Renal cortex interstitium (tissue), 15 donors: ENCODE results near the gene KLRD1. TPM values are rescaled to one million over a fixed set of nuclear protein-coding genes. Genes with fewer than 3 reads are reported as not detected.

Experiments
- DNase-seq, 11 donors: peaks; one replicate each; pipeline ENCODE4 v3.0.0-alpha.2; 2013; ENCODE audit warnings: low read depth in 9 of 11, low spot score in 4 of 11; ENCODE audit errors: extremely low read depth in 1 of 11
- long read RNA-seq, 16 experiments: transcript quantifications; one replicate each; lab custom pipeline, GENCODE V29; 2026
- polyA plus RNA-seq, 3 donors: library from polyadenylated mRNA; unstranded; fragments of 120-200 nt; gene quantifications; one replicate each; pipeline ENCODE4 v1.2.1, GENCODE V29; 2013; ENCODE audit not compliant: insufficient read length in 3 of 3

The KLRD1 gene, protein sequence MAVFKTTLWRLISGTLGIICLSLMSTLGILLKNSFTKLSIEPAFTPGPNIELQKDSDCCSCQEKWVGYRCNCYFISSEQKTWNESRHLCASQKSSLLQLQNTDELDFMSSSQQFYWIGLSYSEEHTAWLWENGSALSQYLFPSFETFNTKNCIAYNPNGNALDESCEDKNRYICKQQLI
- polyA plus RNA-seq = under 1 TPM; 0.23 to 0.70 (median 0.53) TPM
- long read RNA-seq, donor 1 = 0 reads
- long read RNA-seq, donor 2 = 0 reads
- long read RNA-seq, donor 3 = 0 reads
- long read RNA-seq, donor 4 = 0 reads
- long read RNA-seq, donor 5 = 0 reads
- long read RNA-seq, donor 6 = 0 reads
- long read RNA-seq, donor 7, partial matches to known transcripts = 0 of 1 reads
- long read RNA-seq, donor 7, other reads (novel, unspliced or antisense) = 0 of 1 reads
- long read RNA-seq, donor 8 = 0 reads
- long read RNA-seq, donor 9 = 0 reads
- long read RNA-seq, donor 10 = 0 reads
- long read RNA-seq, donor 11 = 0 reads
- long read RNA-seq, donor 12 = 0 reads
- long read RNA-seq, donor 13 = 0 reads
- long read RNA-seq, donor 14 = 0 reads
- long read RNA-seq, donor 15 = 0 reads
- long read RNA-seq, donor 16 = 0 reads

- no peak for DNase-seq
These were observed at the start of gene KLRD1 for GRCh38 chr12:10307630-10308029. KLRD1 (plus strand) TSS chr12:10307870; CDS start chr12:10308078, 208 bp downstream.

DNA sequence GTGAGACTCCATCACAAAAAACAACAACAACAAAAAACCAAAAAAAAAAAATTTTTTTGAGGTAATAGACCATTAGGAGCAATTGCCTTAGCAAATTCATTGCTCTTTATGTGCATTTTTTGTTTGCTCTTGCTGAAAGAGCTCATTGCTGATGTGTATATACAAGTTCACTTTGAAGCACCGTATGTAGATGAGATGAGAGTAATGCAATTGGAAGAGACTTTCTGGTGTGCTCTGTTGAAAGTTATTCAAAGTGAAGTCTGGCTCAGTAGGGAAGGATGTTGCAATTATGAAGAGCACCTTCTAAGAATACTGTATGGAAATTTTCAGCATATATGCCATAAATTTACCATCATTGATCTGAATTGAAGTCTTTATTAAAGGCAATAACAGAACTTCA lies 46.7 kb upstream of the KLRD1 start:
- DNase-seq = no peak

DNA sequence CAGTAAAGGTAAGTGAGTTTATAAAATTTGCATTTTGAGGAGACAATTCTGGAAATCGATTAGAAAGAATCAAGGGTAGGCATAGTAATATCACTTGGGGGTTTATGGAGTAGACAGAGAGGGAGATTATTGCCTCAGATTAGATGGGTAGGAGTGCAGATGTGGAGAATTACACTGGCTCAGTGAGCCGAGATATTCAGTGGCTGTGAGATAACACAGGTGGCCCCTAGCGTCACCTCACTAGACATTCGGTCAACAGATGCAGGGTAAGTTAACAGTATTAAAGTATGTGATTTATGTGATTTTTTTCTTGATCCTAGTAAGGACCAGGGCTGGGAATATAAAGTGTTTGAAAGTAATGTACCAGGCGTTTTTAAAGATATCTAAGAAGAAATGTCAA lies 39.6 kb upstream of the KLRD1 start:
- DNase-seq = no peak

DNA sequence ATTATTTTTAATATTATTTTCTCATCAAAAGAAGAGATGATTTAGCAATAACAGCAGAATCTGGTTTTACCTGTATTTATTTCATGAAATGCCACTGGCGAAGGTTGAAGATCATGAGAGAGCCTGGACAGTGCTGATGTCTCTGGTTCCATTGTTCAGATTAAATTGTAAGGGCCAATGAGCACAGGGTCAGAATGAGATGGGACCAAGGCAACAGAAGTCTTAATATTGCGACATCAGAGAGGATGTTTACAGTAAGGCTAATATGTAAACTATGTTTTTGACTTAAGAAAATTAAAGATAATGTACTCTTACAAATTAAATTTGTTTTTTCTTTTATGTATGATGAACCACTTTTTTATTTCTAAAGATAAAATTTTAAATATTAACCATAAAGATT lies 35.2 kb upstream of the KLRD1 start:
- no peak for DNase-seq

DNA sequence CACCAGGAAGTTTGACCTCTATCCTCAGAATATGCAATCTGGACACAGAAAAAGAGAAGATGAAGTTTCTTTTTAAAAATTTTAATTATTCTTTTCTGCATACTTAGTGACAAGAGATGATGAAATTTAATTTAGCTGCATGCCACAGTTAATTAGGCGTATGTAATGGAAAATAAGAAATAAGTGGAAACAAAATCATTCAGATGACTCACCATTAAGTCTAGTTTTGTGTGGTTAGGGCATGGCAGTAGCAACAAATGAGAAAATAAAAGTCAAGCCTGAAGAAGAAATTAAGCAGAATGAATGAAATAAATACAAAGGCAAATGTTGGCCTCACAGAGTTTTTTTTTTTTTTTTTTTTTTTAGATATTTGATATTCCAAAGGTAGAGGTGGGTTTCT lies 30.9 kb upstream of the KLRD1 start:
- DNase-seq = no peak

- no peak for DNase-seq
These were observed 29.6 kb upstream of the KLRD1 start for GRCh38 chr12:10278104-10278503.

DNA sequence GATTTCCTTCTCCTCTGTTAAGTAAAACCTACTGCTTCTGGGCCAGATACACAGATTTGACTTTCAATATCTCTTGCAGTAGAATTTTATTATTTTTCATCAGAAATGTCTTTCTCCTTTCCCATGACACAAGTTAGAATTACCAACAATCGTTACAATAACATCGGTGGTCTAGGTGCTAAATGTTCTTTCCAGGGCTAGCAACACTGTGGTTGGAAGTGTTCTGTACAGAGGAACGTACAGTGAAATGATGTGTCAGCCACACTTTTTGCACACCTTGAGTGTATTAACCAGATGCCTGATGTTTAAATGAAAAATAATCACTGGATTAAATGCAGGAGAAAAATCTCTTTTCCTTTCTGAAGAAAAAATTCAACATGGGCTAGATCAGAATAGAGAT lies 27.7 kb upstream of the KLRD1 start:
- DNase-seq = no peak

- DNase-seq = no peak
These were observed 24.6 kb upstream of the KLRD1 start for GRCh38 chr12:10283027-10283426.

DNA sequence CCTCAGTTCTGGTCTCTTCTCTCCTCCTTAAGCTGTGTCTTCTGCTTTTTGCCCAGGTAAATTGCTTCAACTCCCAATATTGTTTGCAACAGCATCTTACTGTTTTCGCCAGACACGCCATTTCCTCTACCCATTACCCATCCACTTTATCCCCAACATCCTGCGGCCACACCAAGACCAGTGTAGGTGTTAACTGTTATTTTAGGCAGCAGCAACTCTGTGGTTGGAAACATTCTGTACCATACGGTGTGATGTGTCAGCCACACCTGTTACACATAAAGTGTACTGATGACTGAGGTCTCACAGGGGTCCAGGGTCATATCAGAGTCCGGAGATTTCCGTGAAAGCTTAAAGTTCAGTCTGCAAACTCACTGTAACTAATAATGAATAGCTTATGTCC lies 21.8 kb upstream of the KLRD1 start:
- no peak for DNase-seq

- DNase-seq = no peak
These were observed 18.5 kb upstream of the KLRD1 start for GRCh38 chr12:10289005-10289754.

- DNase-seq = no peak
These were observed 16.6 kb upstream of the KLRD1 start for GRCh38 chr12:10291030-10291429.

- DNase-seq = no peak
These were observed 14.5 kb upstream of the KLRD1 start for GRCh38 chr12:10293151-10293550.

DNA sequence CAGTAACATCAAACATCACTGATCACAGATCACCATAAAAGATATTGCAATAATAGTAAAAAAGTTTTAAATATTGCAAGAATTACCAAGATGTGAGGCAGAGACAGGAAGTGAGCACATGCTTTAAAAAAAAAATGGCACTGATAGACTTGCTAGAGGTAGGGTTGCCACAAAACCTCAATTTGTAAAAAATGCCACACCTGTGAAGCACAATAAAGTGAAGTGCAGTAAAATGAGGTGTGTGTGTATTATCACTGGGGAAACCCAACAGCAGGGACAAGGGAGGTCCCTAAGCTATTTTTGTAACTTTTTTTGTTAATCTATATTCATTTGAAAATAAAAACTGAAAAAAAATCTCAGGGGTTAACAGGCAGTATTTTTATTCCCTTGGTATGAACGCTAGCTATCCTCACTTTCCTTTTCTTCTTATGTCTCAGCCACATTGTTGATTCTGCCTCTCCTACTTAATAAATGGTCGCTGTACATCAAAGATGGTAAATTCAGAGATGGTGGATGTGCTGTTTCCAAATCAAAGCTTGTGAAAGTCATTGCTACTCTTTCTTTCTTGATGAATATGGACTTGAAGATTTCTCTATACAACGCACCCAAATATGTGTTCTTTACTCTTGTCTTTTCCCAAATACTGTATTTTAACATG lies 14.0 kb upstream of the KLRD1 start:
- no peak for DNase-seq

- no peak for DNase-seq
These were observed 6.6 kb upstream of the KLRD1 start for GRCh38 chr12:10301103-10301502.

GRCh38 chr12:10304161-10304574 lies 3.5 kb upstream of the KLRD1 start:
- no peak for DNase-seq

DNA sequence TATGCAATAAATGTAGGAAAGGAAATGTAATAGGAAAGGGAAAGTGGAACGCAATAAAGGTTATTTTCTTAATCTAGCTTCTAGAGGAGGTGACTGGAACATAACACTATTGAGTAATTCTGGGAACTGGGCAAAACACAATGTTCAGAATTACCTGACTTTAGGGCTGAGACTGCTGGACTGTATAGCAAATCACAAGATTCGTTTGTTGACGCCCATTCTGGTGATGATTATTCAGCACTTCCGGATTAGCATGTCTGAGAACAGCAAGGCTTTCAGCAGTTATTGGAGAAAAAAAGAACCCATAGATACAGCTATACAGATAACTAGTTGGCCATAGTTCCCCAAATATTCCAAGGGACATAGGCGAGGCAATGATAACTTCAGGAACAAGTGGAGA lies 2.3 kb upstream of the KLRD1 start:
- DNase-seq = no peak

DNA sequence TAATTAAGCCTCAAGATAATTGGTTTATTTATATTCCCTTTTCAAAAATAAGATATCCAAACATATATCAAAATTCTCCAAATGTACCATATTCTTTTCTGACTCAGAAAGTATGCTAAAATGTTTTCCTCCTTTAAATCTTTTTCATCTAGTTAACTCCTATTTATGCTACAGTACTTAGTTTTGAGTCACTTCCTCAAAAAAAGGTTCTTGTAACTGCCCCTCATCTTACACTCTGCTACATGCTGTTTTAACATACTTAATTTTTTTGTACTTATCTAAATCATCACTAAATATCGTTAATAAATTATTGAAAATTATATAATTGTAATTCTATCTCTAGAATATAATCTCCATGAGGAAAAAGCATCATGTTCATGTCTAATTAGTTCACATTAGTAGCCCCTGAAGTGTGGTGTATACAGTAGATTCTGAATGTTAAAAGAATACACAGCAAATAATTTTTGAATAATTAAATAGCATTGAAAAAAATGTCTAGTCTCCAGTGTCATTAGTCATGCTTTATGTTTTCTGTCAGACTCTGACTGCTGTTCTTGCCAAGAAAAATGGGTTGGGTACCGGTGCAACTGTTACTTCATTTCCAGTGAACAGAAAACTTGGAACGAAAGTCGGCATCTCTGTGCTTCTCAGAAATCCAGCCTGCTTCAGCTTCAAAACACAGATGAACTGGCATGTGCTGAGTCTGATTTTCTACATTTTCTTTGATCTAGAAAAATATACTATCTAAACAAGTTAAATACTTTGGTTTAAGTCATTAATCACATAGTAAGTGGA lies 3.5 kb downstream of the KLRD1 start:
- DNase-seq = no peak

GRCh38 chr12:10319388-10319787 lies 11.7 kb downstream of the KLRD1 start:
- no peak for DNase-seq

DNA sequence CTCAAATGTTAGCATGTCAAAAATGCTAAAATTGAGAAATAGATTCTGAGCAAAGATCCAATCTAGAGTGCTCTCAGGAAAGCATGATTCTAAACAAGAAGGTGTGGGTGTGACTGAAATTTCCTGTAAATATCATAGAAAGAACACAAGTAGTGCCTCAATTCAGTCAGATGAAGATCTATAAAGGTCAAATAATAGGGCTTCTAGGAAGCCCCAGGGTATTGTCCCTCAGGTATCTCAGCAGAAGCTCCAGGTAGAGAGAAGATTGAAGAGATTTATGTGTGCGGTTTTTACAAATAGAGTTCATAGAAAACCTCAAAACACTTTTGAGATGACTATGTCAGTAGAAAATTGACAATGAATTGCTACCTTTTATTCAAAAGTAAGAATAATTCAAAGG lies 13.0 kb downstream of the KLRD1 start:
- no peak for DNase-seq
